Retina (tissue), 1 donor: ENCODE results near the gene CORO2A.

ENCODE experiments used
- DNase-seq: peaks from one replicate; pipeline ENCODE4 v3.0.0-alpha.2; 2016

The CORO2A gene

GRCh38 chr9:98219794-98220370 lies 27.4 kb upstream of the CORO2A start:
- DNase-seq = no peak

- no peak for DNase-seq
Observed at GRCh38 chr9:98219364-98219716, 26.9 kb upstream of the CORO2A start.

GRCh38 chr9:98218562-98219363 lies 26.3 kb upstream of the CORO2A start:
- no peak for DNase-seq

- no peak for DNase-seq
Observed at GRCh38 chr9:98217255-98217654, 24.8 kb upstream of the CORO2A start.

GRCh38 chr9:98216391-98216790 lies 24.0 kb upstream of the CORO2A start:
- DNase-seq = no peak

GRCh38 chr9:98215821-98216220 lies 23.4 kb upstream of the CORO2A start:
- peak; percentile 49 for DNase-seq

- peak; percentile 25 for DNase-seq
Observed at GRCh38 chr9:98215271-98215670, 22.8 kb upstream of the CORO2A start.

GRCh38 chr9:98214811-98215210 lies 22.4 kb upstream of the CORO2A start:
- DNase-seq = peak; percentile 52

GRCh38 chr9:98211260-98211659 lies 18.8 kb upstream of the CORO2A start:
- no peak for DNase-seq

- DNase-seq = no peak
Observed at GRCh38 chr9:98210435-98210834, 18.0 kb upstream of the CORO2A start.

GRCh38 chr9:98209530-98209929 lies 17.1 kb upstream of the CORO2A start:
- DNase-seq = no peak

GRCh38 chr9:98208635-98209034 lies 16.2 kb upstream of the CORO2A start:
- no peak for DNase-seq

- no peak for DNase-seq
Observed at GRCh38 chr9:98207606-98208005, 15.2 kb upstream of the CORO2A start.

- no peak for DNase-seq
Observed at GRCh38 chr9:98206754-98207153, 14.3 kb upstream of the CORO2A start.

- DNase-seq = no peak
Observed at GRCh38 chr9:98204692-98205091, 12.3 kb upstream of the CORO2A start.

- DNase-seq = no peak
Observed at GRCh38 chr9:98203153-98203552, 10.7 kb upstream of the CORO2A start.

GRCh38 chr9:98202252-98202651 lies 9.8 kb upstream of the CORO2A start:
- DNase-seq = no peak

- no peak for DNase-seq
Observed at GRCh38 chr9:98201749-98202148, 9.3 kb upstream of the CORO2A start.

- DNase-seq = no peak
Observed at GRCh38 chr9:98201102-98201501, 8.7 kb upstream of the CORO2A start.

GRCh38 chr9:98199388-98200033 lies 7.1 kb upstream of the CORO2A start:
- no peak for DNase-seq

- no peak for DNase-seq
Observed at GRCh38 chr9:98195671-98196070, 3.2 kb upstream of the CORO2A start.

- no peak for DNase-seq
Observed at GRCh38 chr9:98193336-98193944, 1.0 kb upstream of the CORO2A start.

- DNase-seq = peak; percentile 68
Observed at GRCh38 chr9:98191671-98192502, 550 bp downstream of the CORO2A start.
